Measurements from ENCODE around the gene MSL1. TPM values are rescaled to one million over a fixed set of nuclear protein-coding genes. Genes with fewer than 3 reads are reported as not detected.

The MSL1 gene
- total RNA-seq, 1 experiment from 2014 or later, result 72.9 TPM

DNA sequence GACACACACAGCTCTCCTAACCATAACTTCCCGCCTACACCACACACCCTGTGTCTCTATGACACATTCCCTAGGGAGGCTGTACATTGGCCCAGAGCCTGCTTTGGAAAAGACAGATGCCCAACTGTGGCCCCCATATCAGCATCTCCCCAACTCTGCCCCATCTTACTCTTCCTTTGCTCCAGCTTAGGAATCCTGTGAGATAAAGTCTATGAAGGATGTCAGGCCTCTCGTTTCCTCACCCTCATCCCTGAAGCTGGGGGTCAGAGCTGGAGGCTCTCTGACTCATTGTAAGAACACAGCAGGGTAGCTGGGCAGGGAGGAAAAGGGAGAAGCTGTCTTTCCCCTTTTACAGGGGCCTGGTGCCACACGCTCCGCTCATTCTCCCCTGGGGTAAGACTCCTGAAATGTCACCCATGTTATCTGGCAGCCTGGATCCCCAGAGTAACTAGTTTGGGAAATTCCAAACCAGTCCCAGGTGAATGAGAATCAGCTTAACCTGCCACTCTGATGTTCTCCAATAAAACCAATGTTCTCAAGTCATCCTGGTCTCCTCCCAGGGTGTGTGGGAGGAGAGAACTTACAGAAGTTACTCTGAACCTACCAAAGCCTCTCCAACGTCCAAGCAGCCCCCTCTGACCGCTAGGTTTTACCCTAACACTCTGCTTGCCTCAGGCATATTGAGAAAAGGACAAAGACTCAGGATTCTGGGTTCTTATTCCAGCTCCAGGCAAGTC lies 58.3 kb downstream of the MSL1 start:
- Histone ChIP-seq H3K36me3 (peaks cover 13% of the 10 kb centered on the region), H3K4me1 (no peaks in the 10 kb centered on the region), H3K27me3 (no peaks in the 10 kb centered on the region), H3K9me3 (replicated peaks) (no peaks in the 10 kb centered on the region), H3K4me3 (no peak overlapping the region), H3K27ac (no peak overlapping the region)
- no peak for DNase-seq

DNA sequence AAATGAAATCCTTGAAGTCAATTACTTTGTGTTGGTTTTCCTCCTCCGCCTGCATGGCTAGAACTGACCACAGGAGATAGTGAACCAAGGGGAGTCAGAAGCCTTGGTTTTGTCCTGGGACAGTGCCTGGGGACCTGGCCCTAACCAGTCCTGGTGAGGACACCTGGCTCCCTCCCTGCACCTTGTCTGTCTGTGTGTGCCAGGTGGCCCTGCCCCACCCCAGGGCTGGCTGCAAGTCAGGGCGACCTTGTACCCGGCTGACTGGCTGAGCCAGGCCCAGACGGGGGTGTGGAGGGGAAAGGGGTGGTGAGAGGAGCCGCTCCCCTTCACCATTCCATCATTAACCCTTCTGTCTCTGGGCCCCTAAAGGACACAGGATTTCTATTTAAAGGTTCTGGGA lies 58.9 kb downstream of the MSL1 start:
- Histone ChIP-seq H3K36me3 (peaks cover 11% of the 10 kb centered on the region), H3K27me3 (no peaks in the 10 kb centered on the region), H3K4me1 (no peaks in the 10 kb centered on the region), H3K4me3 (no peak overlapping the region), H3K9me3 (replicated peaks) (no peaks in the 10 kb centered on the region), H3K27ac (no peak overlapping the region)
- DNase-seq, result no peak

DNA sequence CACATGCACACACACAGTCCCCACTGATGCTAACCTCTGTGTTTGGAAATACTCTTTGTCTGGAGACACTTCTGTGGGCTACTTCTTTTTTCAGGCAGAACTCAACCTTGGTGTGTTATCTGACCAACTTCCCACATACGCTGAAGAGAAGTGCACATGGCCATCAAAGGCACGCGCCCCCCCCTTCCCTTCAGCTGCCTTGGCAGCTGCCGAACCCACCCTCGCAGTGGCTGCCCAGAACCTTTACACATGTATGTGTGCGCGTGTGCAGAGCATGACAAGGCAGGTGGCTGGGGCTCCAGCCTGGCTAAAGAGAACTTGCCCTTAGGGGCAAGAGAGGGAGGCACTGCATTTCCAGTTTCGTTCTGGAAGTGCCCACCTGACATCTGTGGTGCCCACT lies 59.4 kb downstream of the MSL1 start:
- H3K4me3 ChIP-seq, result no peak overlapping the region
- peaks cover 6% of the 10 kb centered on the region for H3K36me3 ChIP-seq
- H3K27ac ChIP-seq, result no peak overlapping the region
- H3K9me3 ChIP-seq (replicated peaks), result no peaks in the 10 kb centered on the region
- DNase-seq, result no peak
- no peaks in the 10 kb centered on the region for H3K4me1 ChIP-seq
- H3K27me3 ChIP-seq, result no peaks in the 10 kb centered on the region

DNA sequence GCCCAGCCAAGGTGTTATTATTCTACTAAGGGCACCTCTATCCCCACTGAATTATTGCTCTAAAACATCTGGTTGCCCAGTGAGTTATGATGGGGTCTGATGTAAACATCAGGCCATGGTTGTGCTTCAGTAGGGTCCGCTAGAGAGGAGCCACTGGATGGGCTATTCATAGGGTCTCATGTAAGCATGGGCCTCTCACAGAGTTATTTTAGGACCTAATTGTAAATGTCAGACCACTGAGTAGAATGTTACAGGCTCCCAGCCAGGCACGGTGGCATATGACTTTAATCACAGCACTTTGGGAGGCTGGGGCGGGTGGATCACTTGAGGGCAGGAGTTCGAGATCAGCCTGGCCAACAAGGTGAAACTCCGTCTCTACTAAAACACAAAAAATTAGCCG lies 60.8 kb downstream of the MSL1 start:
- no peak overlapping the region for H3K27ac ChIP-seq

More for the DNA sequence above, 60.8 kb downstream of the MSL1 start:
- no peaks in the 10 kb centered on the region for H3K4me1 ChIP-seq
- no peak for DNase-seq
- H3K9me3 ChIP-seq (replicated peaks), result no peaks in the 10 kb centered on the region
- H3K27me3 ChIP-seq, result no peaks in the 10 kb centered on the region
- no peak overlapping the region for H3K4me3 ChIP-seq
- H3K36me3 ChIP-seq, result no peaks in the 10 kb centered on the region

Other genes with a start within 250 kb of the MSL1 start
- gene GSDMB, start 203.3 kb upstream of the MSL1 start, total RNA-seq (2014; rRNA removed; shearing (Covaris generic)), result 1.9 and 2.1 TPM in 2 replicates
- gene ORMDL3, start 194.4 kb upstream of the MSL1 start, total RNA-seq (2014; rRNA removed; shearing (Covaris generic)), result 27.5 and 27.8 TPM in 2 replicates
- gene LRRC3C, start 194.2 kb upstream of the MSL1 start, total RNA-seq (2014; rRNA removed; shearing (Covaris generic)), result not detected in 2 replicates
- not detected in 2 replicates for gene GSDMA, start 159.0 kb upstream of the MSL1 start, total RNA-seq (2014; rRNA removed; shearing (Covaris generic))
- gene PSMD3, start 141.2 kb upstream of the MSL1 start, total RNA-seq (2014; rRNA removed; shearing (Covaris generic)), result 128 and 129 TPM in 2 replicates
- 0.55 and 1.4 TPM in 2 replicates for gene CSF3, start 106.5 kb upstream of the MSL1 start, total RNA-seq (2014; rRNA removed; shearing (Covaris generic))
- gene MED24, start 67.6 kb upstream of the MSL1 start, total RNA-seq (2014; rRNA removed; shearing (Covaris generic)), result 41.8 and 55.0 TPM in 2 replicates
- 13.3 and 14.4 TPM in 2 replicates for gene THRA, start 59.0 kb upstream of the MSL1 start, total RNA-seq (2014; rRNA removed; shearing (Covaris generic))
- gene NR1D1, start 21.4 kb upstream of the MSL1 start, total RNA-seq (2014; rRNA removed; shearing (Covaris generic)), result 1.0 and 1.4 TPM in 2 replicates
- gene CASC3, start 18.6 kb downstream of the MSL1 start, total RNA-seq (2014; rRNA removed; shearing (Covaris generic)), result 53.8 and 58.5 TPM in 2 replicates
- 1.6 and 2.7 TPM in 2 replicates for gene RAPGEFL1, start 55.5 kb downstream of the MSL1 start, total RNA-seq (2014; rRNA removed; shearing (Covaris generic))
- gene WIPF2, start 97.3 kb downstream of the MSL1 start, total RNA-seq (2014; rRNA removed; shearing (Covaris generic)), result 8.3 and 9.0 TPM in 2 replicates
- gene CDC6, start 165.9 kb downstream of the MSL1 start, total RNA-seq (2014; rRNA removed; shearing (Covaris generic)), result 89.3 and 97.0 TPM in 2 replicates
- gene RARA, start 187.2 kb downstream of the MSL1 start, total RNA-seq (2014; rRNA removed; shearing (Covaris generic)), result 42.3 and 43.2 TPM in 2 replicates
- gene GJD3, start 242.8 kb downstream of the MSL1 start, total RNA-seq (2014; rRNA removed; shearing (Covaris generic)), result not detected in 2 replicates